IgD-negative memory B cell (primary cell): ENCODE results near the gene CXCL10. TPM values are rescaled to one million over a fixed set of nuclear protein-coding genes. Genes with fewer than 3 reads are reported as not detected.
A peak's percentile ranks its signal among the peaks of the same experiment; 100 is the strongest.
"Not testable (repeated sequence)": the region's sequence is repeated elsewhere in the genome, so short reads cannot be mapped to it uniquely, and the experiment has no call there.

ENCODE experiments used
- H3K27ac Mint-ChIP-seq, 3 donors: one replicate each; pipeline ENCODE4 v1.8.0; 2020 to 2022; ENCODE audit warnings: mild to moderate bottlenecking in 3 of 3, mixed read lengths in 3 of 3, moderate library complexity in 1 of 3
- H3K27me3 Mint-ChIP-seq: one replicate; pipeline ENCODE4 v1.8.0; 2021; ENCODE audit warnings: mixed read lengths
- H3K36me3 Mint-ChIP-seq: one replicate; pipeline ENCODE4 v1.8.0; 2020; ENCODE audit warnings: mild to moderate bottlenecking, mixed read lengths
- H3K4me1 Mint-ChIP-seq, 3 donors: one replicate each; pipeline ENCODE4 v1.8.0; 2020 to 2022; ENCODE audit warnings: mixed read lengths in 3 of 3, mild to moderate bottlenecking in 1 of 3
- H3K4me3 Mint-ChIP-seq, 4 donors: one replicate each; pipeline ENCODE4 v1.8.0; 2020 to 2022; ENCODE audit warnings: mild to moderate bottlenecking in 4 of 4, mixed read lengths in 4 of 4, moderate library complexity in 3 of 4
- H3K9me3 Mint-ChIP-seq, 3 donors: one replicate each; pipeline ENCODE4 v1.8.0; 2020 to 2021; ENCODE audit warnings: mixed read lengths in 3 of 3, mild to moderate bottlenecking in 1 of 3
- polyA plus RNA-seq: library from polyadenylated mRNA; unstranded; fragments of 300-500 nt; fragmentation: Illumina TruSeq; gene quantifications from one replicate; pipeline ENCODE4 v1.2.3, GENCODE V29; 2021

CXCL10 gene
- polyA plus RNA-seq, 1 donor from 2014 or later: 0.58 TPM

DNA sequence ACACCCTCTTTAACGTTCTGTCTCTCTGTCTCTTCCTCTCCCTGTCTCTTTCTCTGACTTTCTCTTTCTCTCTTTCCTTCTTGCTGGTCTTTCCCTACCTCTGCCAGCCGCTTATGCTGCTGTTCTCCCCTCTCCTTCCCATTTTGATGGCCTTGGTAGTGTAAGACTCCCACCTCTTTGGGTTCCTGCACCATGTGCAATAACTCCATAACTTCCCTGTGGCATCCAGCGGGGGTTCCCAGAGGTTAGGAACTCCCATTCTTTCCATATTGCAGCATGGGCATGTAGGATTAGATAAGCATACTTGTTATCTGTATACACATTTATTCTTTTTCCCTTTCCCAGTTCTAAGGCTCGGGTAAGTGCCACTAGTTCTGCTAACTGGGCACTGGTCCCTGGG lies 21.4 kb upstream of the CXCL10 start:
- not testable (repeated sequence) for H3K4me1 Mint-ChIP-seq, H3K27ac Mint-ChIP-seq, H3K36me3 Mint-ChIP-seq, H3K9me3 Mint-ChIP-seq, H3K27me3 Mint-ChIP-seq, H3K4me3 Mint-ChIP-seq

GRCh38 chr4:76043306-76043705 lies 20.0 kb upstream of the CXCL10 start:
- H3K9me3 Mint-ChIP-seq, H3K36me3 Mint-ChIP-seq, H3K4me1 Mint-ChIP-seq, H3K27me3 Mint-ChIP-seq, H3K27ac Mint-ChIP-seq, H3K4me3 Mint-ChIP-seq: not testable (repeated sequence)

- H3K9me3 Mint-ChIP-seq, H3K4me1 Mint-ChIP-seq, H3K36me3 Mint-ChIP-seq, H3K27me3 Mint-ChIP-seq: not testable (repeated sequence)
- Mint-ChIP-seq H3K27ac (peak overlapping the region in 1 of 3 donors; percentile 36), H3K4me3 (peak overlapping the region; percentile 22 to 88 (median 78))
Observed at GRCh38 chr4:76042241-76042998, 19.1 kb upstream of the CXCL10 start.

DNA sequence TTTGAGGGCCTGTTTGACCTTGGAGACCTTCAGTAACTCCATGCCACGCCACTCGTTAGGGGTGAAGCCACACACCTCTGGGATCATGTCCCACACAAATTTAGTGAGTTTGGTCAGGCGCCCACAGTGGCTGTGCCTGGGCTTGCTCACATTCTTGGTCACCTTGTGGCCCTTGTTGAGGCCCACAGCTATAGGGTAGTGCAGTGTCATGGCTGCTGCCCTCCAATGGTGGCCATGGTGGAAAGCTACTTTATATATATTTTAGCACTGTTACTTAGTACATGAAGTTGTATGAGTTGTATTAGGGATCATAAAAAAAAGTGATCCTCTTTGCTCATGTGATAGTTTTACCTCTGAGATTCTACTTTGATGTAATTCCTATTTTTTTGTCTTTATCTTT lies 13.6 kb upstream of the CXCL10 start:
- Mint-ChIP-seq H3K4me1 (peaks cover 0 to 2% (median 0%) of the 10 kb centered on the region in 3 donors), H3K27ac (no peak overlapping the region), H3K36me3 (no peaks in the 10 kb centered on the region), H3K27me3 (no peaks in the 10 kb centered on the region), H3K4me3 (no peak overlapping the region), H3K9me3 (no peaks in the 10 kb centered on the region)

DNA sequence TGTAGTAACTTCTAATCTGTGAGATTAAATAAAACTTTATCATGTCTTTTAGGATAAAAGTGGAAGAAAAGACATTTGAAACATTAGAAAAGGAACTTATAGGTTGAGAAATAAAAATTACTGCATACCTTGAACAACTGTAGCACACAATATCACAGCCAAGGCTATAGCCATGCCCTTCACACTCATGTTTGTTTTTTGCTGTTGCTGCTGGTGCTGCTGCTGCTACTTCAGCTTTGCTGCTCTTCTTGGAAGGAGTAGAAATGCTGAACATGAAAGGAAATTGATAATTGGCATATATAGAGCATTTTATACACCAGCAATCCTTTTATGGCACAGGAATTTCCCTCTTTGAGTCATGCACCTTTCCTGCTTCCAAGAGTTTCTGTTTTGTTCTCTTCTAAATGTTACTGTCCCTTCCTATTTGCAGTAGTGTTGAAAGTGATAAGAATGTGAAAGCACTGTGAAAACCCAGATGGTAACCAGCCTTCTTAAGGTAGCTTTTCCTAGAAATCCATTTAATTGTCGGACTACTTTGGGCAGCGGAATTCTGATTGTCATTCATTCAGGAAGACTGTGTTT lies 12.6 kb upstream of the CXCL10 start, which contains the start of gene CXCL11:
TSS of gene CXCL11 (minus strand) at position 272 of the 582 bp plus-strand sequence. CDS start at position 189, 83 bp downstream.
- Mint-ChIP-seq H3K9me3 (no peaks in the 10 kb centered on the region), H3K4me1 (peaks cover 0 to 2% (median 0%) of the 10 kb centered on the region in 3 donors), H3K4me3 (no peak within 1 kb of the TSS), H3K27ac (no peak within 1 kb of the TSS), H3K27me3 (no peaks in the 10 kb centered on the region), H3K36me3 (no peaks in the 10 kb centered on the region)

DNA sequence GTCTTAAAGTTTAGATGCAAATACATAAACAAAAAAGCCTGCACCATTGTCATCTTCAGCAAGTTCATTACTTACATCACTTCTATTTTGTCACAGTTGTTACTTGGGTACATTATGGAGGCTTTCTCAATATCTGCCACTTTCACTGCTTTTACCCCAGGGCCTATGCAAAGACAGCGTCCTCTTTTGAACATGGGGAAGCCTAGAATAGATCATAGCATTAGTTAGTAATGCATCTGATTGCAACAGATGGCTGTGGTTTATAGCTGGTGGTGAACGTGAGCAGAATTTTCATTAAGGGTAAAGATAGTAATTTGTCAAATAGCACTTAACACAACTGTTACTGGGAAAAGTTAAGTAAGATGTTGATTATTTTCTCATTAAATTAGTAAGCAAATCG lies 11.8 kb upstream of the CXCL10 start:
- H3K27me3 Mint-ChIP-seq: no peaks in the 10 kb centered on the region
- H3K36me3 Mint-ChIP-seq: no peaks in the 10 kb centered on the region
- H3K27ac Mint-ChIP-seq: no peak overlapping the region
- H3K4me1 Mint-ChIP-seq: peaks cover 0 to 2% (median 0%) of the 10 kb centered on the region in 3 donors
- no peaks in the 10 kb centered on the region for H3K9me3 Mint-ChIP-seq
- no peak overlapping the region for H3K4me3 Mint-ChIP-seq

DNA sequence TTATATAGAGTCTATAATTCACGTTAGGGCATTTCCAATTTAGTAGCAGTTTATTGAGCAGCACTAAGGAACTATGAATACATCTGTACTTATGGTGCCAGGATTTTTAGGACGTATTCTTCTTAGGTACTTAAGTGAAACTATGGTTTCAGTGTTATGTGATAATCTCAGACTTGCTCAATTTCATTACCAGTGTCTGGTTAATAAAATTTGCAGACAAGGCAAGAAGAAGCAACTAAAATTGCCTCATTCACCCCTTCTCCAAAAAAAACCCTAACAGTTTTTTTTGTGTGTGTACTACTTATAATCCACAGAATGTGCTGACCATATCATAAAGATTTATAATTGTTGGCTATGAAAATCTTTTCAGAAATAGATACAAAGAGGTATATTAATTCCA lies 6.0 kb upstream of the CXCL10 start:
- Mint-ChIP-seq H3K27ac (no peak overlapping the region), H3K4me1 (peaks cover 7 to 10% (median 8%) of the 10 kb centered on the region in 3 donors), H3K27me3 (peaks cover 2% of the 10 kb centered on the region)

GRCh38 chr4:76028350-76028765 lies 5.1 kb upstream of the CXCL10 start:
- Mint-ChIP-seq H3K27ac (peak overlapping the region in 1 of 3 donors; percentile 84), H3K4me3 (peak overlapping the region in 3 of 4 donors; percentile 61 to 73 (median 63)), H3K4me1 (peaks cover 11 to 17% (median 16%) of the 10 kb centered on the region in 3 donors), H3K36me3 (no peaks in the 10 kb centered on the region), H3K27me3 (peaks cover 2% of the 10 kb centered on the region), H3K9me3 (no peaks in the 10 kb centered on the region)

More for the DNA sequence above, 6.0 kb upstream of the CXCL10 start:
- H3K36me3 Mint-ChIP-seq: no peaks in the 10 kb centered on the region
- no peak overlapping the region for H3K4me3 Mint-ChIP-seq
- no peaks in the 10 kb centered on the region for H3K9me3 Mint-ChIP-seq

DNA sequence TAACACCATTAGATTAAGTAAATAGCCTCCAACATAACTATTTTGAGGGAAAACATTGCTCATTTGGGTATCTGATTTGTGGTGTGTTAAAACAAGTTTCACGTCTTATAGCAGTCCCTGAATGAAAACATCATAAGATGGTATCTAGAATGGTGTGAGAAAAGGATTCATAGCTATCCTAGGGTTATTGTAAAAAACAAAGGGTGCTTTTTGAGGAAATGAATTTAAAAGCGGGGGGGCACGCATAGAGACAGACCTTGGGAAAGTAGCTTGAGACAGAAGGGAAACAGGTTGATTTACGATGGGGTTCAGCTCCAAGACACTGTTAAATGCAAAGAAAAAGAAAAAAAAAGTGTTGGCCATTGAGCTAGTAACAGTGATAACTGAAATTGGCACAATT lies 768 bp upstream of the CXCL10 start:
- H3K27me3 Mint-ChIP-seq: peaks cover 2% of the 10 kb centered on the region
- no peaks in the 10 kb centered on the region for H3K36me3 Mint-ChIP-seq
- H3K9me3 Mint-ChIP-seq: peaks cover 0 to 2% (median 0%) of the 10 kb centered on the region in 3 donors
- H3K4me1 Mint-ChIP-seq: peaks cover 20 to 42% (median 29%) of the 10 kb centered on the region in 3 donors
- H3K27ac Mint-ChIP-seq: no peak overlapping the region
- H3K4me3 Mint-ChIP-seq: peak overlapping the region in 2 of 4 donors; percentile 53 to 55

- Mint-ChIP-seq H3K27ac (no peak overlapping the region), H3K4me3 (no peak overlapping the region), H3K9me3 (peaks cover 0 to 2% (median 0%) of the 10 kb centered on the region in 3 donors), H3K36me3 (no peaks in the 10 kb centered on the region), H3K27me3 (no peaks in the 10 kb centered on the region), H3K4me1 (peaks cover 13 to 34% (median 22%) of the 10 kb centered on the region in 3 donors)
Observed at GRCh38 chr4:76022677-76023076, 620 bp downstream of the CXCL10 start.

DNA sequence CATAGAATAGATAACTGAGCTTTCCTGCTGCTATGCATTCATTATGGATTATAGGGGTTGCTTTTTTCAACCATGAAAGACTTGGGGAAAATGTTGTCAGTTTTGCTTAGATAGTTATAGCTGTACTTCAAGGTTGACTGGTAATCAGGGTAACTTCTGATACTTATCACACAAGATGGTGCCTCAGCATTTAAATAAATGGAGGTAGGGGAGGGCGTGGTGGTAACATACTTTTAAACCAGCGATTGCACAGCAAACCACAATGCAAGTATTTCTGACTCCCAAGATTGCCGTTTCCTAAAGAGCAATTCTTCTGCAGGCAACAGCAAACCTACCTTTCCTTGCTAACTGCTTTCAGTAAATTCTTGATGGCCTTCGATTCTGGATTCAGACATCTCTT lies 1.3 kb downstream of the CXCL10 start:
- H3K27me3 Mint-ChIP-seq: no peaks in the 10 kb centered on the region
- peak overlapping the region in 1 of 4 donors; percentile 20 for H3K4me3 Mint-ChIP-seq
- no peaks in the 10 kb centered on the region for H3K36me3 Mint-ChIP-seq
- peaks cover 0 to 2% (median 0%) of the 10 kb centered on the region in 3 donors for H3K9me3 Mint-ChIP-seq
- H3K27ac Mint-ChIP-seq: no peak overlapping the region
- H3K4me1 Mint-ChIP-seq: peaks cover 13 to 34% (median 22%) of the 10 kb centered on the region in 3 donors

DNA sequence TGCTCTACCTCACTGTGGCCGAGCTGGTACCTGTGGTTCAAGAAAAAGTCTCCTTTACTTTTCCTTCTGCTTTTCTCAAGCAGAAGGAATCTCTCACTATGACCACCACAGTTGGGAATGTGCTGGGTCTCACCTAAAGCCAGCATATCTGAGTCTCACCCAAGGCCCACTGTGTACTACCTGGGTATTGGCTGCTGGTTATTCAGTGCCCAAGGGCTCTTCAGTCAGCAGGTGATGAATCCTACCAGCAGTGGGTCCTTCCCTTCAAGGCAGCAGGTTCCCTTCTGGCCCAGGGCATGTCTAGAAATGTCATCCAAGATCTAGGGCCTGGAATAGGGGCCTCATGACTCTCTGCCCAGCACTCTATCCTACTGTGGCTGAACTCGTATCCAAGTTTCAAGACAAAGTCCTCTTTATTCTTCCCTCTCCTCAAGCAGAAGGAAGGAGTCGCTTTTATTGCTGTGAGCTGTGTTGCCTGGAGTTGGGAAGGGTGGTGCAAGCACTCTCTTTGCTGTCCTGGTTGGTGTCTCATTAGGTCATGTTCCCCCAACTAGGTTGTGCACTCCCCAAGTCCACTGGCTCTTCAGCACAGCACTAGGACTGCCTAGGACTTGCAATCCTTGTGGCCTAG lies 6.1 kb downstream of the CXCL10 start:
- Mint-ChIP-seq H3K36me3 (no peaks in the 10 kb centered on the region), H3K4me1 (peaks cover 15 to 36% (median 21%) of the 10 kb centered on the region in 3 donors), H3K27ac (no peak overlapping the region), H3K4me3 (no peak overlapping the region), H3K27me3 (peaks cover 1% of the 10 kb centered on the region), H3K9me3 (peaks cover 0 to 2% (median 0%) of the 10 kb centered on the region in 3 donors)

DNA sequence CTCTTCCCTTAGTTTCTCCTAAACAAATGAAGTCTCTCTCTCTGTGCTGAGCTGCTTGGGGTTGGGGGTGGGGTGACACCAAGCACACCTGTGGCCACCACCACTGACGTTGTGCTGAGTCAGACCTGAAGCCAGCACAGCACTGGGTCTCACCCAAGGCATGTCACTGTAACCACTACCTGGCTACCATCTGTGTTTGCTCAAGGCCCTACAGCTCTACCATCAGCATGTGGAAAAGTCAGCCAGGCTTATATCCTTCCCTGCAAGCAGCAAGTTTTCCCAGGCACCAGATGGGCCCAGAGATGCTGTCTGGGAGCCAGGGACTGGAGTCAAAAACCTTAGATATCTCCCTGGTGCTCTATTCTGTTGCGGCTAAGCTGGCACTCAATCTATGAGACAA lies 6.9 kb downstream of the CXCL10 start:
- Mint-ChIP-seq H3K9me3 (peaks cover 0 to 2% (median 0%) of the 10 kb centered on the region in 3 donors), H3K36me3 (no peaks in the 10 kb centered on the region)

GRCh38 chr4:76013540-76013939 lies 9.8 kb downstream of the CXCL10 start:
- Mint-ChIP-seq H3K36me3 (peaks cover 2% of the 10 kb centered on the region), H3K9me3 (no peaks in the 10 kb centered on the region), H3K27ac (no peak overlapping the region)

More for the DNA sequence above, 6.9 kb downstream of the CXCL10 start:
- no peak overlapping the region for H3K4me3 Mint-ChIP-seq
- no peak overlapping the region for H3K27ac Mint-ChIP-seq
- H3K4me1 Mint-ChIP-seq: peaks cover 15 to 34% (median 23%) of the 10 kb centered on the region in 3 donors
- H3K27me3 Mint-ChIP-seq: peaks cover 1% of the 10 kb centered on the region

GRCh38 chr4:76012388-76012801 lies 10.9 kb downstream of the CXCL10 start:
- peaks cover 15 to 28% (median 26%) of the 10 kb centered on the region in 3 donors for H3K4me1 Mint-ChIP-seq
- peaks cover 1% of the 10 kb centered on the region for H3K27me3 Mint-ChIP-seq
- H3K9me3 Mint-ChIP-seq: no peaks in the 10 kb centered on the region
- peak overlapping the region; percentile 57 to 86 (median 74) for H3K4me3 Mint-ChIP-seq
- peaks cover 2% of the 10 kb centered on the region for H3K36me3 Mint-ChIP-seq
- peak overlapping the region in 1 of 3 donors; percentile 5 for H3K27ac Mint-ChIP-seq

More at GRCh38 chr4:76013540-76013939, 9.8 kb downstream of the CXCL10 start:
- peak overlapping the region in 1 of 4 donors; percentile 23 for H3K4me3 Mint-ChIP-seq
- peaks cover 15 to 28% (median 23%) of the 10 kb centered on the region in 3 donors for H3K4me1 Mint-ChIP-seq
- peaks cover 1% of the 10 kb centered on the region for H3K27me3 Mint-ChIP-seq
